NCI-H748 treated with DMSO at 0.1 percent for 48 hours (cell line): ENCODE results near the gene SRGAP2B.
"Not testable (repeated sequence)": the region's sequence is repeated elsewhere in the genome, so short reads cannot be mapped to it uniquely, and the experiment has no call there.

Experiments
- DNase-seq: peaks from one replicate; lab custom pipeline; 2025; lab: John Stamatoyannopoulos, UW

The SRGAP2B gene

DNA sequence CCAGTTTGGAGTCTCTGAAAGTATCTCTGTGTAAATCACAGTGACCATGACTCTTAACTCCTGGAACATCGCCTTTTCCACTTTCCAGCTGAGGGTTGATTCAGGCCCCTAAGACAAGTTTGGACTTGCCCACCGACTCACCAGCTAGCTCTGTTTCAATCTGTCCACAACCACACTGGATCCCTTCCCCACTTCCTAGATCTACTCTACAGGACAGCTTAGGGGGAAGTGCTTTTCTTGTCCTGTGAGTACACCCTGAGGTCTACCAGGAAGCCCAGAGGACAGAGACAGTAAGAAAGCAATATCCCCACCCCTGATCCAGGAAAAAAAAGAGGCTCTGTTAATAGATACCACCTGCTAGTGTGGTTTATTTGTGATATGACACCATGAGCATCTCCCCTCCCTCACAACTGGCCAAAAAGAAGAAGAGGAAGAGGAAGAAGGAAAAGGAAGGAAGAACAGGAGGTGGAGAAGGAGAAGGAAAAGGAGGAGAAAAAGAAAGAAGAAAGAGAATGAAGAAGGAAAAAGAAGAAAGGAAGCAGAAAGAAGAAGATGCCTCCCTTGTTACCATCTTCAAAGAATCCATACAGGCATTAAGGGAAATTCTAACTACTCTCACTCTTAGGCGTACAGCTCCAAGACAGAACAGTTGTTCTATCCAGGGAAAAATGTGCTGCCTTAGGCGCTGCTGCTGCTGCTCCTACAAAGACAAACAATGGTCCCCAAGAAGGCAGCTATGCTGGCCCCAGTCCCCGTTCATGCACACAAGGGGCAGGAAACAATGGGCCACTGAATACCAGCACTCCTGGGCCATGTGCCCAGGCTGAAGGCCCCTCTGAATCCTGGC, 96.8 kb downstream of the SRGAP2B start:
- DNase-seq = not testable (repeated sequence)

DNA sequence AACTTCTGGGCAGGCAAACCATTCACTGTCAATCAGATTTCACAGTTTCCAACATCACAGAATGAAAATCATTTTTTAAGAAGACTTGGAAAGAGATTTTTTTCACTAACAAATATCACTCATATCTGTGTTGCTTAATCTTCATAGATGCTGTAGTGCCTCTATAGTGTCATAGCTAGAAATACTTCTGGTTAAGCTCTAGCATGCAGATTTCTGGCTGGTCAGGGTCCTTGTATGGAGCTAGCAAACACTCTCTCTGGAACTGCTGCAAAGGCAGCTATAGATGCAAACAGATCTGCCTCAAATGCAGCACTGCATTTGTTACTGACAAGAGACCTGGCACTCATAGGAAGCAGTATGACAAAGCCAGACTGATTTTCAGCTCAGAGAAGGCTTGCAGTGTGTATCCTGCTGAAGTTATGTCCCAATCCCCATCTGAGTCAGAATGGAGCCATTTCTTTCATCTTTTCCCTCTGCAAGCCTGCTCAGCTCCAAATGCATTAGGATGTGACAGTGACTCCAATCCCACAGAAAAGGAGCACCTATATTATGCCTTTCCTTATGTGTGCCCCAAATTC, 99.2 kb downstream of the SRGAP2B start:
- not testable (repeated sequence) for DNase-seq

DNA sequence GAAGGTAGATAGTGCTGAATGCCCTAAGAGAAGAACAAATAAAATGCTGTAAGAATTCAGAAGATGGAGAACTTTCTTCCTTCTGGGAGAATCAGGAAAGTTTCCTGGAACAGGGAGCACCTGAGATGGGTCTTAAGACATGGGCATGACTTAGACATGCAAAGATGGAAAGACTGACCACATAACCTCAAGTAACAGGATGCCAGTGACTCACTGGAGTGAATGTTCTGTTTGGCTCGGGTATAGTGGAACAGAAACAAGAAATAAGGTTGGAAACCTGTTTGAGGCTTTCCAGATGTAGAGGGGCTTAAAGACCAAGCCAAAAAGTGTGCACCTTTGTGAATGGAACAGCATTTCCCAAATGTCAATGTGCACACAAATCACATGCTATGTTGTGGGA, 102.2 kb downstream of the SRGAP2B start:
- DNase-seq = not testable (repeated sequence)

DNA sequence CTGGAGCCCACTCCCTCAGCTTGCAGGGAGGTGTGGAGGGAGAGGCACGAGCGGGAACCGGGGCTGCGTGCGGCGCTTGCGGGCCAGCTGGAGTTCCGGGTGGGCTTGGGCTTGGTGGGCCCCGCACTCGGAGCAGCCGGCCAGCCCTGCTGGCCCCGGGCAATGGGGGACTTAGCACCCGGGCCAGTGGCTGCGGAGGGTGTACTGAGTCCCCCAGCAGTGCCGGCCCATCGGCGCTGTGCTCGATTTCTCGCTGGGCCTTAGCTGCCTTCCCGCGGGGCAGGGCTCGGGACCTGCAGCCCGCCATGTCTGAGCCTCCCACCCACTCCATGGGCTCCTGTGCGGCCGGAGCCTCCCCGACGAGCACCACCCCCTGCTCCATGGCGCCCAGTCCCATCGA, 104.5 kb downstream of the SRGAP2B start:
- DNase-seq = not testable (repeated sequence)

DNA sequence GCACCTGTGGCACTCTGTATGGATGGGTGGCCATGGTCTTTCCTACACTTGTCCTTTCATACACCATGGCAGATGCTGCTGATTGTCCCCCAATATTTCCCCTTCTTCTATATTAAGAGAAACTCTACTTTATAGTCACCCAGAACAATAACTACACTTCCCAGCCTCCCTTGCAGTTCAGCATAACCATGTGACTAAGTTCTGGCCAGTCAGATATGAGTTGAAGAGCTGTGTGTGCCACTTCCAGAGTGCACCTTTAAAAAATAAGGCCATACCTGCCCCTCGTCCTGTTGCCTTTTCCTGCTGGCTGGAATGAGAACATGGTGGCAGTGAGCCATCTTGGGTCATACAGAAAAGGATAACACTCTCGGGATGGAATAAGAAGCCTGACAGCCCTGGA, 108.0 kb downstream of the SRGAP2B start:
- DNase-seq = not testable (repeated sequence)

DNA sequence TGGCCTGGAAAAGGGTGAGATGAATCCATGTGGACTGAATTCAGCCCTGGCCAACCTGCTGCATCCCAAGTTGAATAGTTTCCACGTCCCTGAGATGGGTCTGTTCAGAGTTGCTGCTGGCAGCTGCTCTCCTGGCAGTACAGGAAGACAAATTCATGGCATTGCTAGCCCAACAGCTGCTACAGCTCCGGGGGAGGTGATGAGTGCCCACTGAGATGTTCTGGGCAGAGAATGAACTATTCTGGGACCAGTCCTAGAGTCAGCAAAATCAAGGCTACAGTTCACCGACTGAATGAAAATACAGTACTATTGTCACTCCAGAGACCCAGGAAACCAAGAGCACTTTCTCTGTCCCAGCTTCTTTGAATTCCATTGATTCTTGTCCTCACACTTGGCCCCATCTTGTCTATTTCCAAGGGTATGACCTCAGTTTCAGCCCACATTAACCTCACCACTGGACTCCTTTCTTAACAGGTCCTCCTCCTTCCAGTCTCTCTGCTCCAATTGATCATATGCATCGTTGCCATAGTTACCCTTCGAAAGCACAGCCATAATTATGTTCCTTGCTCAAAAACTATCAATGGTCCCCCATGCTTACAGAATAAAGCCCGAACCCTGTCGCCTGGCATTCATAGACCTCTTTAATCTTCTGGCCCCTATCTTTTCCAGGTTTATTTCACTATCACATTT, 108.8 kb downstream of the SRGAP2B start:
- DNase-seq = not testable (repeated sequence)

DNA sequence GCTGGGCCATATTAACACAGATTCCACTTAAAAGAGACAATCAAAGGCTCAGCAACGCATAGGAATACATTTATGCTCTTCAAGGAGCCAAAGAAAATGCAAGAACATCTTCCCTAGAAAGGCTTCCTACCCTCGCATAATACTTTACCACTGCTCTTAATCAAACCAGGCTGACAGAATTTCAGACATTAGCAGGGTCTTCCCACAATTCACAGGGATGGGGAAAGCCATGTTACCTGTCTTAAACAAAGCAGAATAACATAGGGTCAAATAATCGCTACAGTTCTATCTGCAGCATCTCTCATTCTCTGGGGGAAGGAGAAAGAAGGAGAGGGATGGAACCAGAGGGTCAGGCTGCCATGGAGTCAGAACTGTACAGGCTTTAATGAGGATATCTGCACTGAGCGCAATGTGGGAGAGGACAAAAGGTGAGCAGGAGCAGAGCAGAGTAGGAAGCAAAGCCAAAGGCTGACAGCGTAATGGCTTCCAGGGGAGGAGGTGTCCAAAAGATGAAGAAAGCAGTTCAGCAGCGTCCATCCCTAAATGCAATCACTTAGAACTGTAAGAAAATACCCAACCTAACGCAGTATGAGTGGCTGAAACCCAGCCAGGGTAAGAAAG, 109.5 kb downstream of the SRGAP2B start:
- DNase-seq = not testable (repeated sequence)

DNA sequence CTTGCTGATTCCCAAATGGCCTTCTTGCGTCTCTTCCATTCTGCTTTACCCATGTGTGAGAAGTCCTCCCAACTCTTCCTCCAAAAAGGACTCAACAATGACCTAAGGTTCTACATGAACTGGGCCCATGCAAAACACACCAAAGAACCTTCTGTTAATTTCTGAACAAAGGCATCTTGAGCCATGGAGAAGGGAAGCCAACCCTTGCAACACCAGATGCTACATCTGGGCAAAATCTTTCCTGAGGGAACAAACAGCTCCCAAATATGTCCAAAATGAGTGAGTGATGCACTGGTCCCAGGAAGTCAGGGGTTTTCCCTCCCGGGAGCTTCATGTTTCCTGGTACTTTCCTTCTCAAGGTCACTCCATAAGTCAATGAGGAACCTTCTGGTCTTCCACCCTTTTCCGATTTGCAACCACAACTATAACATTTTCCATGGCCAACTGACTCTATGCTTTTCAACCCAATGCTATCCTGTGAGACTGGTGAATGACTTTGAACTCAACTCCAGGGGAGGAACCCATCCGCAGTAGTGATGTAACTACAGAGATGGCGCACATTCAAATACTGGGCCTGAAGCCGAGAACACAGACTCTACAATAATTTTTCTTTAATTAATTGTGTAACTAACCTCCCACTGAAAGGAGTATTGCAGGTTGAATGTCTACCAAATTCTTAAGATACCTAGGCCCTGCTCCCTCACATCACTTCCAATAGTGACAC, 112.2 kb downstream of the SRGAP2B start:
- DNase-seq = not testable (repeated sequence)

DNA sequence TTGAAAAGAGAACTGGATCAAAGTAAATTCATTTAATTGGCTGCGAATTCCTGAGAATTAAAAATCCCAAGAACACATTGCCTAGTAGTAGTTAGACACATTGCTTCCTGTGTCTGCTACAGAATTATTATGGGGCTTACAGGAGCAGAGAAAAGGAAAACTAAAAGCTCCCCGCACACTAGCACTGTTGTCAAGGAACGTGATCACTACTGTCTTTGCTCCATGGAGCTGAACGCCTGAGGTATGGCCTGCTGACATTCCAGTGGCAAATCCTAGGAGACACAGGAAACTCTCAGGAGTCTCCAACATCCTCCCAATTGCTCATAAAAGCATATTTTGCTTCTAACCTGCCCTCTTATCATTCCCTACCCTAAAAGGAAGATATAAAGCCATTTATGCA, 114.0 kb downstream of the SRGAP2B start:
- DNase-seq = not testable (repeated sequence)

DNA sequence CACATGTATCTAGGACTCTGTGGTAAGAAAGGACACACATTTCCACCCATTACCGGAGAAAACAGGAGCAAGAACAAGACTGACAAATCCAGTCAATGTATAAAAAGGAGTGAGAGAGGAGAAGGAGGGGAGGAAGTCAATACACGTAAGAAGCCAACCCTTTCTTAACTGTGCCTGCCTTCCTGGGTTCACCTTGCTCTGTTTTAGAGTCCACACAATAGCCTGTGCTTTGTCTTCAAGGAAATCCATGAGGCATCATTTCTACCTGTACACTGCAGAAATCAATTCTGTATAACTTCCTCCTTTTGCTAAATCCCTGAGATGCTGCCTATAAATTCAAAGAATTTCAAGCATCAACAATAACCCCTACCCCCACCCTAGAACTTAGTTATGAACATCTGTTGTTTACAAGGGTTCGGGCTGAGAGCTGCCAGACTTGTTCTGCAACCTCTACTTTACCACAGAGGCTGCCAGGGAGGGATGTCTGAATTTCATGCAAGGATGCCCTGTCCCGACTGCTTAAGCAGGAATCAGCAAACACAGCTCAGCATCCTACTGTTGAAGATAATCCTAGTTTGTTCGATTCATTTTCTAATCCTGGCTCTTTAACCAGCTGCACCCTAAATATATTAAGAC, 115.0 kb downstream of the SRGAP2B start:
- not testable (repeated sequence) for DNase-seq

DNA sequence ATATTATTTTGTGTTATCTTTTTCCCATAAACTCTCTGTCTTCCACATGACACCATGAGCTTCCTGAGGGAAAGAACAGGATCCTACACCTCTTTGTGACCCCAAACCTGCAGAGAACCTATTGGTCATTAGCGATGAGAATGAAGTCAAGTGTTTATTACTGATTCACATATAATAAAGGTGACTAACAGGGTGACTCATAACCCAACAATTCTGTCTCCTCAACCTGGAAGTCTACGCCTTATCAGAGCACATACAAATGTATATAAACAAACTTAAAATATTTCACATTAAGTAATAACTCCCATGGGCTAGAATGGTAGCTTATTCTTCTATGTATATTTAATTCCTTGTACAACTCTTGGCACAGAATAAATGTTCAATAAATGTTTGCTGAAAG, 117.3 kb downstream of the SRGAP2B start:
- DNase-seq = not testable (repeated sequence)

DNA sequence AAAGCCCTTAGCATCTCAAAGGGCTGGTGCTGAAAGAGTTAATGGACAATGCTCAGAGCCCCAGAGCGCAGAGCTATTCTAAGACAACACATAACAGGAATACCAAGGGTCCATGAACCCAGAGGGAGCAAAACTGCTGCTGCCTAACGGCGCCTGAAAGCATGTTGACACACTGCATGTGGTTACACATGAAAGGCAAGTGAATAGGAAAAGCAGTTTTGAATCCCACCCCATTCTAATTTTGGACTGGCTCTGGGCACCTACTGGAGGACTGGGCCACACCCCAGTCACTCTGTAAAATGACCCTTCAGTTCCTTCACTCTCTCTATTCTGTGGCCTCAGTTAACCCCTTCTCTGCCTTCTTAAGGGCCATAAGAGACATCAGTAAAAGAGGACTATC, 123.2 kb downstream of the SRGAP2B start:
- DNase-seq = not testable (repeated sequence)

DNA sequence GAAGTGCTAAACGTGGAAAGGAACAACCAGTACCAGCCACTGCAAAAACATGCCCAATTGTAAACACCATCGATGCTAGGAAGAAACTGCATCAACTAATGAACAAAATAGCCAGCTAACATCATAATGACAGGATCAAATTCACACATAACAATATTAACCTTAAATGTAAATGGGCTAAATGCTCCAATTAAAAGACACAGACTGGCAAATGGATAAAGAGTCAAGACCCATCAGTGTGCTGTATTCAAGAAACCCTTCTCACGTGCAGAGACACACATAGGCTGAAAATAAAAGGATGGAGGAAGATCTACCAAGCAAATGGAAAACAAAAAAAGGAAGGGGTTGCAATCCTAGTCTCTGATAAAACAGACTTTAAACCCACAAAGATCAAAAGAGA, 128.6 kb downstream of the SRGAP2B start:
- DNase-seq = not testable (repeated sequence)

DNA sequence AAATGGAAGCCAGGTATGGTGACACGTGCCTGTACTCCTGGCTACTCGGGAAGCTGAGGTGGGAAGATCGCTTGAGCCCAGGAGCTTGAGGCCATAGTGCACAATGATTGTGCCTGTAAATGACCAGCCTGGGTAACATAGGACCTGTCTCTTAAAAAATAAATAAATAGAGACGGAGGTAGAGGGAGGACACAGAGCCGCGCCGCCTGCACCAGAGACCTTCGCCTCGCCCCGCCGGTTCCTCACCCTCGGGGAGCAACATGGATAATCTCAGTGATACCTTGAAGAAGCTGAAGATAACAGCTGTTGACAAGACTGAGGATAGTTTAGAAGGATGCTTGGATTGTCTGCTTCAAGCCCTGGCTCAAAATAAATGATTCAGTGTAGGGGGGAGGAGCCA, 130.4 kb downstream of the SRGAP2B start:
- DNase-seq = not testable (repeated sequence)

DNA sequence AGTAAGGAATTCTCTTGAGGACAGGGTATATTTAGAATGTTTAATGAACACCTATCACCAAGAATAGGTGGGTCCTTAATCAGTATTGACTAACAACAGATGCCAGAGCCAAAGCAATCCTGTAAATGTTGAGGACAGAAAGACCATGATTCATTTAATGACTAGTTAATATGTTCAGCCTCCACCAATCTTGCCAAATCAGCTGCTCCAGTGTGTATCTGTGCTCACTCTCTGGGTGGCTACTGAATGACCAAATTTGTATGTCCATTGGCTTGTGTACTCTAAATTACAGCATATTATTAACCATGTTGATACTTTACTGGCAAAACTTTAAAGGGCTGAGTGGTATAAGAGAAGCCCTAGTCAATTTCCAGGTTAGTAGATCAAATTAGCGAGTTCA, 130.9 kb downstream of the SRGAP2B start:
- DNase-seq = not testable (repeated sequence)

DNA sequence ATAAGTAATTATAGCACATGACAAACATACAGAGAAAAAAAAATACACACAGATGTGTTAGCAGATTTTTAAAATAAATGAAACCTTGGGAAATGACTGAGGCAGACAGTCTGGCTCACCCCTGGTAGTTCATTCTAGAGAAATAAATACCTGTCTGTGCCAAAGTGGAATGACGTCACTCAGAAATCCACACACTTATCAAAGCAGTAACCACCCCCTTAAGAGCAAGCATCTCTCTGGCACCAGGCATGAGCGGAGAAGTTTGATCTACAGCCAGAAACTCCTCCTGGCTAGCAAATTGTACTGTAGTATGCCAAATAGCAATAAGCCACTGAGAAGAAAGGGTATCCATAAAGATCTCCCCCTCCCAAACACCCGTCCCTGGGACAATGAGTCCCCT, 131.6 kb downstream of the SRGAP2B start:
- DNase-seq = not testable (repeated sequence)

DNA sequence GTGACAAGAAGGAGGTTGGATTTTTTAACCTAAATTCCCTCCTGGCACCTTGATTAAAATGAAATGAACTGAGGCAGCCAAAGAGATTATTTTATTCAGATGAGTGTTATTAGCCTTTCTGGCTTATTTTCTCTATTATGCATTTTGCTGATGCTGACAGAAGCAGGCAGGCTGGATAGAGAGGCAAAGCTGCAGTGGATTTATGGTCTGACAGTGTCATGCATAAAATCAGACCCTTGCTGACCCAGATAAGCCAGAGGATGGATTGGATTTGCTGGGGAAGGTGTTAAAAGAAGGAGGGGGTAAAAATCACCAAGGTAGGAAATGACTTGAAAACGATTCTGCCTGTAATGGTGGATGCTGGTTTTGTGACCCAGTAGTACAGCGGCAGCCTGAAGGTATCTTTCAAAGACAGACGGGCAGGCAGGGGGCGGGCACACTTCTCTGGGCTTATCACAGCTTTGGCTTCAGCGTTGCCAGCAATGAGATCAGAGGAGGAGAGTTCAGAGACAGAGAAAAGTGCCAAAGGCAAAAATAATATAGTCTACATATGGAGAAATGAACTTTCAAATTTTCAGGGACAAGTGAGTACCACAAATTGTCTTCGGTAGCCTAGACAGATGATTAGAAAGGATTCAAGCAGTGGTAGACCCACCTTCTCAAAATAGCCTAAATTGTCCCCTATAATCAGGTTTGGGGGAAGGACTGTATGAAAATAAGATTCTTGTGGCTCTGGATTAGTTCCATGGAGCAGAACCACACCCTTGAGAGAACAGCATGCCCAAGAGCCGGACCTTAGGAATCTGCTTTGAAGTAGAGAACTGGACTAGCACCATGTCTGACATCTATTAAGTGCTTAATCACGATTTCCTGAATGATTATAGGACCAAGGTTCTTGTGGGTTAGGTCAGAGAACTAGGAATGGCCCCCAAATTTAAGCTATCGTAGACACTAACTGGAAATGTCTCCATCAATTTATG, 133.2 kb downstream of the SRGAP2B start:
- not testable (repeated sequence) for DNase-seq

DNA sequence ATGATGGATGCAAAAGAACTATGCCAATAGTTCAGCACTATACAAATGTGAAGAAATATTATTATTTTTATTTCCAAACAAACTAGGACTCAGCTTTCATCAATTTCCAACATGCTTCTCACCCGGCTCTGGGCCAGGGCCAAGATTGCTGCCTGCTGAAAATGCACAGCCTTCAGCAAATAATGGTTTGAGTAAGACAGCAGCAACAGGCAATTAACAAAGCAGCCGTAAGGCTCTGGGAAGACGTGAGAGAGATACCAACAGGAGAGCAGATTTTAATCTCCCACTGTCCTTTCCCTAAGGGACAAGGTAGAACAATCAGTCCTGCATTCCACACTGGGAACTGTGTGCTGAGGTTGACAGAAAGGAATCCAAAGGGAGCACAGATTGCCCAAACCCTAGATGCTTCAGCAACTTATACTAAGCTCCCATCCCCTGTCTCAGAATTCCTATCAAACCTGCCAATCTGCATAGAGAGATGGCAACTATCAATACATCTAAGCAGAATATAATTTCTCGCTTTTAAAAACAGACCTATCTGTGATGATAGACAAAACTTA, 134.1 kb downstream of the SRGAP2B start:
- not testable (repeated sequence) for DNase-seq

DNA sequence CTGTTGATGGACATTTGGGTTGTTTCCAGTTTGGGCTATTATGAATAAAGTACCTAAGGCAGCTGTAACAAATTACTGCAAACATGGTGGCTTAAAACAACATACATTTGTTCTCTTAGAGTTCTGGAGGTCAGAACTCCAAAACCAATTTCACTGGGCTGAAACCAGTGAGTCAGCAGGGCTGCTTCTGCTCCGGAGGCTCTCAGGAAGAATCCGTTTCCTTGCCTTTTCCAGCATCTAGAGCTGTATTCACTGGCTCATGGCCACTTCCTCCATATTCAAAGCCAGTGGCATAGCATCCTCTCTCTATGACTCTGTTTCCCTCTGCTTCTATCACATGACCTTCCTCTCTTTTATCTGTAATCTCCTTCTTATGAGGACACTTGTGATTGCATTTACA, 146.7 kb downstream of the SRGAP2B start:
- DNase-seq = not testable (repeated sequence)

DNA sequence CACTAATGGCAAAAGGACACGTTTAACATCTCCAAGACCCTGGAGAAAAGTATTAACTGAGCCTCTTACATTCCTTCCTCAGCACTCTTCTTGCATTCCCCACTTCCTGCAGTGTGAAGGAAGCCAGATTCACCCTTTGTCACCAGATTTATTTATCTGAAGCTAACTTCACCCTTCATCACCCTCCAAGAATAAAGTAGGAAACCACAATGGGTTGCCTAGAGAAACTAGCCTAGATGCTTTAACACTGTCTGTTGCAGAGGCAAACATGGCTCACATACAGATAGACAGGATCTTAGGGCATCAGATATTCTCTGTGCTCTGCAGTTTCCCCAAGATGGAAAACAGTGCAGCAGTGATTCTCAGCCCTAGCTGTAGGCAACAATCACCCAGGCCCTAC, 147.6 kb downstream of the SRGAP2B start:
- DNase-seq = not testable (repeated sequence)
